Stomach smooth muscle (tissue), 2 donors: ENCODE measurements around the gene NNT.
"Not testable (repeated sequence)": the region's sequence is repeated elsewhere in the genome, so short reads cannot be mapped to it uniquely, and the experiment has no call there.

Experiments used
- H3K27ac ChIP-seq: one replicate; pipeline ENCODE4 v1.7.0; 2013; ENCODE audit warnings: mild to moderate bottlenecking, low read length, inconsistent platforms
- H3K27me3 ChIP-seq, 2 donors: one replicate each; pipeline ENCODE4 v1.7.0; 2013; ENCODE audit warnings: low read length in 2 of 2; ENCODE audit not compliant: insufficient read depth in 2 of 2, control insufficient read depth in 1 of 2
- H3K36me3 ChIP-seq, 2 donors: one replicate each; pipeline ENCODE4 v1.7.0; 2013; ENCODE audit warnings: low read length in 2 of 2; ENCODE audit not compliant: control insufficient read depth in 2 of 2, insufficient read depth in 2 of 2
- H3K4me1 ChIP-seq: one replicate; pipeline ENCODE4 v1.7.0; 2013; ENCODE audit warnings: low read length; ENCODE audit not compliant: control insufficient read depth, insufficient read depth
- H3K4me3 ChIP-seq, 2 donors: one replicate each; pipeline ENCODE4 v1.7.0; 2013; ENCODE audit warnings: low read length in 2 of 2
- H3K9ac ChIP-seq, 2 donors: one replicate each; pipeline ENCODE4 v1.7.0; 2013; ENCODE audit warnings: low read length in 2 of 2, mild to moderate bottlenecking in 1 of 2
- H3K9me3 ChIP-seq, 2 donors: one replicate each; pipeline ENCODE4 v1.7.0; 2013; ENCODE audit warnings: low read length in 2 of 2; ENCODE audit not compliant: control insufficient read depth in 2 of 2
- donor health status: healthy.
- donor health status: Pancreatic carcinoma.

The NNT gene

DNA sequence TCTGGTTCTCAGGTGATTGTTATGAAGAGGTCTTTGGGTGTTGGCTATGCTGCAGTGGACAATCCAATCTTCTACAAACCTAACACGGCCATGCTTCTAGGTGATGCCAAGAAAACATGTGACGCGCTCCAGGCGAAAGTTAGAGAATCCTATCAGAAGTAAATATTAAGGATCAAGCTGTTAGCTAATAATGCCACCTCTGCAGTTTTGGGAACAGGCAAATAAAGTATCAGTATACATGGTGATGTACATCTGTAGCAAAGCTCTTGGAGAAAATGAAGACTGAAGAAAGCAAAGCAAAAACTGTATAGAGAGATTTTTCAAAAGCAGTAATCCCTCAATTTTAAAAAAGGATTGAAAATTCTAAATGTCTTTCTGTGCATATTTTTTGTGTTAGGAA, 101.3 kb downstream of the NNT start:
- Histone ChIP-seq H3K4me1 (peaks cover 4% of the 10 kb centered on the region), H3K9ac (no peak overlapping the region), H3K9me3 (no peaks in the 10 kb centered on the region), H3K4me3 (no peak overlapping the region), H3K36me3 (no peaks in the 10 kb centered on the region), H3K27me3 (no peaks in the 10 kb centered on the region), H3K27ac (no peak overlapping the region)

GRCh38 chr5:43706576-43706975, 103.6 kb downstream of the NNT start:
- H3K27ac ChIP-seq, H3K4me3 ChIP-seq, H3K36me3 ChIP-seq, H3K27me3 ChIP-seq, H3K9me3 ChIP-seq, H3K9ac ChIP-seq, H3K4me1 ChIP-seq: not testable (repeated sequence)

DNA sequence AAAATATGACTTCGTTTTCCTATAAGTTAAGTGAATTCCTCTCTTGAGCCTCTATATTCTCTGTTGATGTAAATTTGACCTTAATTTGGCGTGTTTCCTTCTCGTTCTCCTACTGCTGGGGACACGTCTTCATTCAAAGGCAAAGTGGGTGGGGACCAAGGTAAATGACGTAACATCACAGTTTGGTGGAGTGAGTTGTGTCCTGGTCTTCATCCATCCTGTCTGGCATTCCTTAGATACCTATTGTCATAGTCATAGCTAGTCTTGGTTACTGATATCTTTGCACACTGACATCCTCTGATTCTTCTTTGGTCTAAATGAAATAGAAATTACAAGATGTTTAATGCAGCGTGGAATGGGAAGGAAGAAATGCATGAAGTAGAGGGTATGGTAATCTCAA, 108.5 kb downstream of the NNT start:
- no peaks in the 10 kb centered on the region for H3K9me3 ChIP-seq
- H3K4me3 ChIP-seq: no peak overlapping the region

GRCh38 chr5:43712081-43712480, 109.1 kb downstream of the NNT start:
- no peaks in the 10 kb centered on the region for H3K36me3 ChIP-seq
- no peaks in the 10 kb centered on the region for H3K27me3 ChIP-seq
- H3K4me3 ChIP-seq: no peak overlapping the region
- no peaks in the 10 kb centered on the region for H3K4me1 ChIP-seq
- H3K9ac ChIP-seq: no peak overlapping the region
- H3K27ac ChIP-seq: no peak overlapping the region
- H3K9me3 ChIP-seq: no peaks in the 10 kb centered on the region

More for the DNA sequence above, 108.5 kb downstream of the NNT start:
- Histone ChIP-seq H3K4me1 (no peaks in the 10 kb centered on the region), H3K36me3 (no peaks in the 10 kb centered on the region), H3K27me3 (no peaks in the 10 kb centered on the region), H3K27ac (no peak overlapping the region), H3K9ac (no peak overlapping the region)

GRCh38 chr5:43719783-43720182, 116.8 kb downstream of the NNT start:
- H3K4me1 ChIP-seq, H3K36me3 ChIP-seq, H3K27me3 ChIP-seq, H3K27ac ChIP-seq, H3K9me3 ChIP-seq, H3K4me3 ChIP-seq, H3K9ac ChIP-seq: not testable (repeated sequence)

DNA sequence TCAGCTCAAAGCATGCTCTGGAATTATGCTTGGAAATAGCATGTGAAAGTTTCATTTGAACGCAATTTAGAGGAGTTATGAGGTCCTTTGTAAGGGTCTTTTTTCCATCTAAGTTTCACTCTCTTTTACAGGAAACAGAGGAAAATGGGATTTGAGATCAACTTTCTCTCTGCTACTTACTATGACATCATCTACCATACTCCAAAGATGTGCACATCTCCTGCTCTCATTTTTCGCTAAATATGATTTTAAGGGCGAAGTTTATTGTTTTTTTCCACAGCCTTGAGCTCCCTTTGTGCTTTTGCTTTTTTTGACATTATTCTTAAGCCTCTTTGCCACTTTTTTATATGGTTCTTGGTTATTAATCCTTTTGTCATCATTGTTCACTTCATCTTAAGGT, 125.6 kb downstream of the NNT start:
- Histone ChIP-seq H3K27ac (no peak overlapping the region), H3K9ac (no peak overlapping the region), H3K4me3 (no peak overlapping the region), H3K27me3 (no peaks in the 10 kb centered on the region), H3K36me3 (no peaks in the 10 kb centered on the region), H3K4me1 (no peaks in the 10 kb centered on the region), H3K9me3 (no peaks in the 10 kb centered on the region)

DNA sequence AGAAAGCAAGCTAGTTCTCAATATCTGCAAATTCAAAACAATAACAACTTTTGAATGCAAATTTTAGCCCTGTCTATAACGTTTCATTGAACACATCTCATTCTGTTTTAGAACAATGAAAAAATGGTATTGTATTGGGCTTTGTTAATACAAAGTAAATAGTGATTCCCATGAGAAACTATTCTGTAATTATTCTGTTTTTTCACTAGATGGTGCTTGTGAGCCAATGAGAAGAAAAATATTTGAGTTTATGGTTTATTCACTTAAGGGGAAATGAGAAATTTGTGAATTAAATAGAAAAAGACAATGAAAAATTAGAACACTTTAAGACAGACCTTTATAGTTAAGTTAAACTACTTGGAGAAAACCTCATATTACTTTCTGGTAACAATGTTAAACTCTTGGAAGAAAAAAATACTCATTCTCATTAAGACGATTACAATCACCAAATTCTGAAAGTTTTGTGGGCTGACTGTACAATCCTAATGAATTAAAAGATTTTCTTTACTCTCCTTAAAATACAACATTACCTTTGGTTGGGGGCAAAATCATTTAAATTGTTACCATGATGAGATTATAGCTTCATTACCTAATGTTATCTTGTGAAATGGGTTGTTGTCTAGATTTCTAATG, 127.0 kb downstream of the NNT start:
- Histone ChIP-seq H3K9me3 (no peaks in the 10 kb centered on the region), H3K36me3 (no peaks in the 10 kb centered on the region), H3K4me3 (no peak overlapping the region), H3K27me3 (no peaks in the 10 kb centered on the region), H3K4me1 (no peaks in the 10 kb centered on the region), H3K9ac (no peak overlapping the region), H3K27ac (no peak overlapping the region)

DNA sequence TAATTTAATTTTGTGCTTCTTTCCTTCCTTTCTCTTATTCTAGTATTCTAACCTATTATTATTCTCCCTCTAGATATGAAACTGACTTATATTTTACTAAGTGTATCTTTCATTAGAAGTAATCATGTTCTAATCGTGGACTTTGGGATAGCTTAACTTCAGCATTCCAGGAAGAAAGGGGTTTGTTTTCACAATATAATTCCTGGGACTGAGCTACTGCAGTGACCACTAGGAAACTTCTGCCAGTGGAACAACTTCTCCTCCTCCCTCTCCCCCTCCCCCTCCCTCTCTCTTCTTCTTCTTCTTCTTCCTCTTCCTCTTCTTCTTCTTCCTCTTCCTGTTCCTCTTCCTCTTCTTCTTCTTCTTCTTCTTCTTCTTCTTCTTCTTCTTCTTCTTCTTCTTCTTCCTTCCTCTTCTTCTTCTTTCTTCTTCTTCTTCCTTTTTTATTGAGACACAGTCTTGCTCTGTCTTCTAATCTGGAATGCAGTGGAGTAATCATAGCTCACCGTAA, 127.9 kb downstream of the NNT start:
- no peaks in the 10 kb centered on the region for H3K9me3 ChIP-seq
- no peaks in the 10 kb centered on the region for H3K27me3 ChIP-seq
- no peaks in the 10 kb centered on the region for H3K36me3 ChIP-seq
- no peak overlapping the region for H3K27ac ChIP-seq
- H3K9ac ChIP-seq: no peak overlapping the region
- H3K4me3 ChIP-seq: no peak overlapping the region
- no peaks in the 10 kb centered on the region for H3K4me1 ChIP-seq

GRCh38 chr5:43731573-43731972, 128.6 kb downstream of the NNT start:
- H3K4me3 ChIP-seq: no peak overlapping the region
- H3K9me3 ChIP-seq: no peaks in the 10 kb centered on the region
- H3K27me3 ChIP-seq: no peaks in the 10 kb centered on the region
- H3K27ac ChIP-seq: no peak overlapping the region
- H3K36me3 ChIP-seq: no peaks in the 10 kb centered on the region
- H3K4me1 ChIP-seq: no peaks in the 10 kb centered on the region
- no peak overlapping the region for H3K9ac ChIP-seq

- H3K4me1 ChIP-seq, H3K4me3 ChIP-seq, H3K27ac ChIP-seq, H3K9ac ChIP-seq, H3K27me3 ChIP-seq, H3K36me3 ChIP-seq, H3K9me3 ChIP-seq: not testable (repeated sequence)
Observed at GRCh38 chr5:43745923-43746548, 143.1 kb downstream of the NNT start.

GRCh38 chr5:43750809-43751208, 147.8 kb downstream of the NNT start:
- H3K27ac ChIP-seq: no peak overlapping the region
- H3K9me3 ChIP-seq: no peaks in the 10 kb centered on the region
- H3K4me3 ChIP-seq: no peak overlapping the region
- no peaks in the 10 kb centered on the region for H3K4me1 ChIP-seq
- H3K36me3 ChIP-seq: no peaks in the 10 kb centered on the region
- no peak overlapping the region for H3K9ac ChIP-seq
- H3K27me3 ChIP-seq: no peaks in the 10 kb centered on the region
